Esophagus squamous epithelium (tissue), 4 donors: ENCODE measurements around the gene RPL5.

Experiments
- POLR2A ChIP-seq, 4 donors: fragments of 450-650 bp; IDR thresholded peaks; one replicate each; pipeline ENCODE4 v1.6.1; 2017; ENCODE audit warnings: antibody characterized with exemption in 4 of 4, mild to moderate bottlenecking in 4 of 4, moderate library complexity in 3 of 4
- TF ChIP-seq, protein P1 (sequence below), 6 experiments: fragments of 450-650 bp in 4 of 6; fragments of 200-600 bp in 2 of 6; sonication (generic) in 2 of 6; IDR thresholded peaks; one replicate each; pipeline ENCODE4 v1.5.1; 2016 to 2019; ENCODE audit warnings: antibody characterized with exemption in 6 of 6, mild to moderate bottlenecking in 4 of 6, moderate library complexity in 4 of 6

DNA sequence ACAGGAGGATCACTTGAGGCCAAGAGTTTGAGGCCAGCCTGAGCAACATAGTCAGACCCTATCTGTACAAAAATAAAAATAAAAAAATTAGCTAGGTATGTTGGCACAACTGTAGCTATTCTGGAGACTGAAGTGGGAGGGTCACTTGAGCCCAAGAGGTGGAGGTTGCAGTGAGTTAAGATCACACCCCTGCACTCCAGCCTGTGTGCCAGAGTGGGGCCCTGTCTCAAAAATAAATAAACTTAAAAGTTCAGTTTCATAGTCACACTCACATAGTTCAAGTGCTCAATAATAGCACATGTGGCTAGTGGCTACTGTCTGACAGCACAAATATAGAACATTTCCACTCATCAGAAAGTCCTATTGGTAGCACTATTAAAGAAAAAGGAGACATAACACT, 41.8 kb upstream of the RPL5 start:
- TF ChIP-seq, protein P1, sequence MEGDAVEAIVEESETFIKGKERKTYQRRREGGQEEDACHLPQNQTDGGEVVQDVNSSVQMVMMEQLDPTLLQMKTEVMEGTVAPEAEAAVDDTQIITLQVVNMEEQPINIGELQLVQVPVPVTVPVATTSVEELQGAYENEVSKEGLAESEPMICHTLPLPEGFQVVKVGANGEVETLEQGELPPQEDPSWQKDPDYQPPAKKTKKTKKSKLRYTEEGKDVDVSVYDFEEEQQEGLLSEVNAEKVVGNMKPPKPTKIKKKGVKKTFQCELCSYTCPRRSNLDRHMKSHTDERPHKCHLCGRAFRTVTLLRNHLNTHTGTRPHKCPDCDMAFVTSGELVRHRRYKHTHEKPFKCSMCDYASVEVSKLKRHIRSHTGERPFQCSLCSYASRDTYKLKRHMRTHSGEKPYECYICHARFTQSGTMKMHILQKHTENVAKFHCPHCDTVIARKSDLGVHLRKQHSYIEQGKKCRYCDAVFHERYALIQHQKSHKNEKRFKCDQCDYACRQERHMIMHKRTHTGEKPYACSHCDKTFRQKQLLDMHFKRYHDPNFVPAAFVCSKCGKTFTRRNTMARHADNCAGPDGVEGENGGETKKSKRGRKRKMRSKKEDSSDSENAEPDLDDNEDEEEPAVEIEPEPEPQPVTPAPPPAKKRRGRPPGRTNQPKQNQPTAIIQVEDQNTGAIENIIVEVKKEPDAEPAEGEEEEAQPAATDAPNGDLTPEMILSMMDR (IDR thresholded peaks at IDR 0.05), result no peak
- no peak for TF ChIP-seq POLR2A (IDR thresholded peaks at IDR 0.05)
